ENCODE measurements around the gene SLC35C1.

- no peak for TF ChIP-seq CTCF (IDR thresholded peaks at IDR 0.05; ENCODE audit: low read depth, low read length, poor library complexity, severe bottlenecking)
- TF ChIP-seq EZH2phosphoT487 (IDR thresholded peaks at IDR 0.05; ENCODE audit: borderline replicate concordance, low read length) = no peak
These were observed 42.3 kb downstream of the SLC35C1 start, which contains the start of gene CRY2 for GRCh38 chr11:45846974-45847910.

Measured in DOHH2 (cell line).